Prostate gland (tissue), 2 donors: ENCODE results near the gene NEU2.

Experiments
- POLR2A ChIP-seq: fragments of 450-650 bp; IDR thresholded peaks from one replicate; pipeline ENCODE4 v1.6.1; 2016; ENCODE audit warnings: antibody characterized with exemption, mild to moderate bottlenecking
- POLR2AphosphoS5 ChIP-seq: sonication (generic); formaldehyde crosslinking; IDR thresholded peaks from one replicate; pipeline ENCODE4 v1.6.1; 2017; ENCODE audit warnings: antibody characterized with exemption
- TF ChIP-seq, protein P1 (sequence below), 4 experiments: fragments of 200-600 bp in 2 of 4; fragments of 450-650 bp in 2 of 4; sonication (generic) in 2 of 4; IDR thresholded peaks; 1 replicate in 3 of 4; 2 replicates in 1 of 4; pipeline ENCODE4 v1.5.1; 2016 to 2019; ENCODE audit warnings: antibody characterized with exemption in 4 of 4, mild to moderate bottlenecking in 2 of 4, moderate library complexity in 2 of 4

DNA sequence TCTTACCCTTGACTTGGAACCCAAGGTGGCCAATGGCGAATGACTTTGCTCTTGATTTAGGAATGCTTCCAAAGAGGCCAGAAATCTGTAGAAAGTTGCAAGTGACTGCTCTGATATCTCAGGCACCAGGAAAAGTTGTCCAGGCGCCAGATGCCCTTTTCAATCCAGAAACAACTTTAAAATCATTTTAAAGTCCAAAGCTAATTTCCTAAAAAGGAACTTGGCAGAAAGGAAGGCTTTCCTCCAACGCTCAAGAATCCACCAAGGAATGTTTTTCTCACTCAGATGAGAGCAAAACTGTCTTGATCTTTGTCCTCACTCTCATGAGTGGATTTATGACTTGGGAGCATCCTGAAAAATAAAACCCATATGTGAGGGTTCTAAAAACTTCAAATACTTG is 24.7 kb upstream of the NEU2 start:
- TF ChIP-seq POLR2A (no peak), POLR2AphosphoS5 (no peak)
- TF ChIP-seq, protein P1, sequence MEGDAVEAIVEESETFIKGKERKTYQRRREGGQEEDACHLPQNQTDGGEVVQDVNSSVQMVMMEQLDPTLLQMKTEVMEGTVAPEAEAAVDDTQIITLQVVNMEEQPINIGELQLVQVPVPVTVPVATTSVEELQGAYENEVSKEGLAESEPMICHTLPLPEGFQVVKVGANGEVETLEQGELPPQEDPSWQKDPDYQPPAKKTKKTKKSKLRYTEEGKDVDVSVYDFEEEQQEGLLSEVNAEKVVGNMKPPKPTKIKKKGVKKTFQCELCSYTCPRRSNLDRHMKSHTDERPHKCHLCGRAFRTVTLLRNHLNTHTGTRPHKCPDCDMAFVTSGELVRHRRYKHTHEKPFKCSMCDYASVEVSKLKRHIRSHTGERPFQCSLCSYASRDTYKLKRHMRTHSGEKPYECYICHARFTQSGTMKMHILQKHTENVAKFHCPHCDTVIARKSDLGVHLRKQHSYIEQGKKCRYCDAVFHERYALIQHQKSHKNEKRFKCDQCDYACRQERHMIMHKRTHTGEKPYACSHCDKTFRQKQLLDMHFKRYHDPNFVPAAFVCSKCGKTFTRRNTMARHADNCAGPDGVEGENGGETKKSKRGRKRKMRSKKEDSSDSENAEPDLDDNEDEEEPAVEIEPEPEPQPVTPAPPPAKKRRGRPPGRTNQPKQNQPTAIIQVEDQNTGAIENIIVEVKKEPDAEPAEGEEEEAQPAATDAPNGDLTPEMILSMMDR (IDR thresholded peaks at IDR 0.05): no peak
